Measurements from ENCODE around the gene ABHD17A. TPM values are rescaled to one million over a fixed set of nuclear protein-coding genes. Genes with fewer than 3 reads are reported as not detected.
"Not testable (repeated sequence)": the region's sequence is repeated elsewhere in the genome, so short reads cannot be mapped to it uniquely, and the experiment has no call there.

ABHD17A gene
- total RNA-seq, 1 donor from 2014 or later = 20.2 TPM

- Mint-ChIP-seq H3K4me1 (peaks cover 10% of the 10 kb centered on the region), H3K27ac (peak overlapping the region; percentile 74), H3K9me3 (no peaks in the 10 kb centered on the region), H3K4me3 (no peak overlapping the region), H3K27me3 (ENCODE audit: insufficient read depth, low read depth) (peaks cover 10% of the 10 kb centered on the region), H3K36me3 (no peaks in the 10 kb centered on the region)
- Histone ChIP-seq H3K4me2 (no peak overlapping the region), H4K20me1 (ENCODE audit: low read depth) (peaks cover under 1% of the 10 kb centered on the region), H2AFZ (replicated peaks) (no peak overlapping the region), H3K4me1 (peaks cover 14% of the 10 kb centered on the region), H3K9me3 (ENCODE audit: low read depth) (no peaks in the 10 kb centered on the region), H3K9ac (no peak overlapping the region), H3K27me3 (no peaks in the 10 kb centered on the region), H3K27ac (no peak overlapping the region), H3F3A (ENCODE audit: low read depth) (peaks cover 25% of the 10 kb centered on the region), H3K36me3 (no peaks in the 10 kb centered on the region), H3K79me2 (ENCODE audit: low read depth) (peaks cover 1% of the 10 kb centered on the region), H3K4me3 (no peak overlapping the region)
- DNase-seq (ENCODE audit: low spot score) = no peak
- TF ChIP-seq CTCF (IDR thresholded peaks at IDR 0.05) = no peak
- no peak for TF ChIP-seq EZH2phosphoT487 (IDR thresholded peaks at IDR 0.05)
- TF ChIP-seq EZH2 (IDR thresholded peaks at IDR 0.05) = no peak
Observed at GRCh38 chr19:1889907-1890306, 4.6 kb upstream of the ABHD17A start.

- H3K9ac ChIP-seq = no peak overlapping the region
- H3K4me1 ChIP-seq = peaks cover 20% of the 10 kb centered on the region
- Mint-ChIP-seq H3K36me3 (no peaks in the 10 kb centered on the region), H3K27ac (peak overlapping the region; percentile 42), H3K4me1 (peaks cover 21% of the 10 kb centered on the region), H3K9me3 (no peaks in the 10 kb centered on the region), H3K27me3 (ENCODE audit: insufficient read depth, low read depth) (peaks cover 15% of the 10 kb centered on the region), H3K4me3 (no peak overlapping the region)
- H3K27ac ChIP-seq = peak overlapping the region; percentile 96
- no peaks in the 10 kb centered on the region for H3K27me3 ChIP-seq
- no peak for TF ChIP-seq EZH2phosphoT487 (IDR thresholded peaks at IDR 0.05)
- no peak for TF ChIP-seq CTCF (IDR thresholded peaks at IDR 0.05)
- no peak for TF ChIP-seq EZH2 (IDR thresholded peaks at IDR 0.05)
- H4K20me1 ChIP-seq (ENCODE audit: low read depth) = peaks cover 16% of the 10 kb centered on the region
- peak overlapping the region; percentile 98 for H2AFZ ChIP-seq (replicated peaks)
- H3K4me2 ChIP-seq = no peak overlapping the region
- no peaks in the 10 kb centered on the region for H3K36me3 ChIP-seq
- no peaks in the 10 kb centered on the region for H3K9me3 ChIP-seq (ENCODE audit: low read depth)
- H3K4me3 ChIP-seq = no peak overlapping the region
- peaks cover 25% of the 10 kb centered on the region for H3F3A ChIP-seq (ENCODE audit: low read depth)
- DNase-seq (ENCODE audit: low spot score) = no peak
- peaks cover 17% of the 10 kb centered on the region for H3K79me2 ChIP-seq (ENCODE audit: low read depth)
Observed at GRCh38 chr19:1888385-1888784, 3.1 kb upstream of the ABHD17A start.

GRCh38 chr19:1886360-1886759, 1.1 kb upstream of the ABHD17A start:
- not testable (repeated sequence) for H3K36me3 ChIP-seq; H3K9me3 ChIP-seq (ENCODE audit: low read depth); H3K9ac ChIP-seq; H3K27ac Mint-ChIP-seq; DNase-seq (ENCODE audit: low spot score); H3K36me3 Mint-ChIP-seq; H3K27ac ChIP-seq; H3K27me3 ChIP-seq; H3K4me2 ChIP-seq; H3K4me3 ChIP-seq; H2AFZ ChIP-seq (replicated peaks); H3K9me3 Mint-ChIP-seq
- Histone ChIP-seq H3F3A (ENCODE audit: low read depth) (peaks cover 29% of the 10 kb centered on the region), H3K79me2 (ENCODE audit: low read depth) (peaks cover 34% of the 10 kb centered on the region), H4K20me1 (ENCODE audit: low read depth) (peaks cover 27% of the 10 kb centered on the region), H3K4me1 (peaks cover 34% of the 10 kb centered on the region)
- H3K27me3 Mint-ChIP-seq (ENCODE audit: insufficient read depth, low read depth) = peaks cover 15% of the 10 kb centered on the region
- H3K4me1 Mint-ChIP-seq = peaks cover 31% of the 10 kb centered on the region
- peak overlapping the region; percentile 89 for H3K4me3 Mint-ChIP-seq

- peaks cover 34% of the 10 kb centered on the region for H3K4me1 ChIP-seq
- Mint-ChIP-seq H3K27me3 (ENCODE audit: insufficient read depth, low read depth) (peaks cover 15% of the 10 kb centered on the region), H3K4me3 (peak overlapping the region; percentile 97), H3K27ac (peak overlapping the region; percentile 44), H3K4me1 (peaks cover 31% of the 10 kb centered on the region), H3K9me3 (no peaks in the 10 kb centered on the region), H3K36me3 (no peaks in the 10 kb centered on the region)
- no peak overlapping the region for H3K27ac ChIP-seq
- peak overlapping the region; percentile 90 for H3K4me2 ChIP-seq
- TF ChIP-seq CTCF (IDR thresholded peaks at IDR 0.05) (no peak), EZH2 (IDR thresholded peaks at IDR 0.05) (no peak), EZH2phosphoT487 (IDR thresholded peaks at IDR 0.05) (no peak)
- peaks cover 27% of the 10 kb centered on the region for H4K20me1 ChIP-seq (ENCODE audit: low read depth)
- peaks cover 29% of the 10 kb centered on the region for H3F3A ChIP-seq (ENCODE audit: low read depth)
- no peaks in the 10 kb centered on the region for H3K9me3 ChIP-seq (ENCODE audit: low read depth)
- peaks cover 34% of the 10 kb centered on the region for H3K79me2 ChIP-seq (ENCODE audit: low read depth)
- peak overlapping the region; percentile 61 for H3K9ac ChIP-seq
- no peaks in the 10 kb centered on the region for H3K36me3 ChIP-seq
- H3K4me3 ChIP-seq = peak overlapping the region; percentile 73
- DNase-seq (ENCODE audit: low spot score) = peak; percentile 39
- no peak overlapping the region for H2AFZ ChIP-seq (replicated peaks)
- H3K27me3 ChIP-seq = no peaks in the 10 kb centered on the region
Observed at GRCh38 chr19:1884719-1885334, 469 bp downstream of the ABHD17A start.

All from neural progenitor cell (in vitro differentiated cells).